Measurements from ENCODE around the gene MRC1.

The MRC1 gene

DNA sequence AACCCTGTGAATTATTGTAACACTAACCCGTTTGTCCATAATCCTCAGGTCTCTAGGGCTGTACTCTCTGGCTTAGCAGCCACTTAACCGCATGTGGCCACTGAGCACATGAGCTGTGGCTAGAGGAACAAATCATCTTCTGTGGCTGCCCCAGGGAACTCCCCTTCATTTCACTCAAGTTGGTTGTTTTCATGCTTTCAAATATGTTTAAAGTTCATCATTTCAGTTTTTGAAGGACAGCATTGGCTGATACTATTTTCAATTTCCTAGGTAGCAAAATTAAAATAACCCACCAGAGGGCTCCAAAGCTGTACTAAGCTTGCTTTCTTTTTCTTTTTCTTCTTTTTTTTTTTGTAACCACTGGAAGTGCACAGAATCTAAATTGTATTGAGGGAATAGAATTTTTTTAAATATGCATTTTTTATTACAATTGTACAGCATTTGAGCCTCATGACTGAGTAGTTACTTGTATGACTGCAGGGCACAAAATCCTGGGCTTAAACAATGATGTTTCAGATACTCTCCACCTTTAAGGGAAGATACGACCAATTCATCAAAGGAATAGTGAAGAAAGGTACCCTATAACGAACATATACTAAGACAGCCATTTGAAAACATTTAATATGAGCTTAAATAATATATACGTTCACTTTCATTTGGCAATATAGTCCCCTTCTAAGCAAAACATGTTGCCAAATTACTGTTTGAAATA lies 38.6 kb downstream of the MRC1 start:
- DNase-seq (ENCODE audit: low spot score): no peak

DNA sequence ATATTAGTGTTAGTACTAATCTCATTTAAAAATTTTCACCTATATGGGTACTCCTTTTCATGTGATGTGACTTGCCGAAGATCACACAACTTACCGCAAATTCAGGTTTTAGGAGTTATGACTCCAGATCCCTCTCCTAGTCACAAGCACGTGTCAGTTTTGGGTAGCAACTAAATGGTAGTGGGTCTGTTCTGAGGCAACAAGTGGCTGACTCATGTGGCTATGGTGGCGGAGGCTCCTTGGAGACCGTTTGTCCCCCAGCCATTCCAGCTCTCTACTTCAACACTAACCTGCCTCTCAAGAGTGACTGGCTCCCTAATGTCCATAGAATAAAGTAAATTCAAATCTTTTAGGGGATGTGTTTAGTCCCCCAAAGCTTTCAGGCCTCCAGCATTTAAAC lies 39.5 kb downstream of the MRC1 start:
- DNase-seq (ENCODE audit: low spot score): no peak

DNA sequence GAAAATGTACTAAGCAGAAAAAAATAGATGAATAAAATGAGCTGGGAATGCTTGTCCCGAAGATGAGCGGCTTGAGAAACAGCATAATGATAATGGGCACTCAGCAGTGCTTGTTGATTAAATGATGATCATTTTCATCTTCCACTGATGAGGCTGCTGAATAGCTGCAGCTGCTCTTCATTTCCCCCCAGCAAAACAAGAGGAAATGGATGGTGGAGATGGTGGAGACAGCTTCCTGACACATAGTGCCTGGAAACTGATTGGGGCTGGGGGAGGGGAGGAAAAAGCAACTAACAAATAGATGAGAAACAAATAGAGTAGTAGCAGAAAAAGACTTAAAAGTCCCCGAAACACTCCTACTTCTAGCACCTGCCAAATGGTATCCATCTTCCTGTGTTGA lies 41.4 kb downstream of the MRC1 start:
- no peak for DNase-seq (ENCODE audit: low spot score)

- no peak for DNase-seq (ENCODE audit: low spot score)
These were observed 42.5 kb downstream of the MRC1 start for GRCh38 chr10:17851611-17852010.

DNA sequence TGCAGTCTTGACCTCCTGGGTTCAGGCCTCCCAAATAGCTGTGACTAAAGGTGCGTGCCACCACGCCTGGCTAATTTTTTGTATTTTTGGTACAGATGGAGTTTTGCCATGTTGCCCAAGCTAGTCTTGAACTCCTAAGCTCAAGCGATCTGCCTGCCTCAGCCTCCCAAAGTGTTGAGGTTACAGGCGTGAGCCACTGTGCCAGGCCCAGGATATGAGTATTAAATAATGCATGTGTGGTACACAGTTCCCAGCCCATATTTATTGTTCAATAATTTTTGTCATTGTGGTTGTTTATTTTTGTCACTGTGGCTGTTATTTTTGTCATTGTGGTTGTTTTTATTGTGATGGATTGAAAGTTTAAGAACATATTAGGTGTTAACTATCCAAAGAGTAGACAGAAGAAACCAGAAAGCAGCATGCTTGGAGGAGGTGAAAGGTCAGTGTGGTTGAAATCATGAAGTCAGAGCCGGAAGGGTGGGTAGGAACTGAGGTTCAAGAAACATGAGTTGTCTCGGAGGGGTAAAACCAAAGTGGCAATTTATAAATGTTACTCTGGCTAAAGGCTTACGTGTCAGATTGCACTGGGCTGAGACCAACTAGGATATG lies 45.0 kb downstream of the MRC1 start:
- DNase-seq (ENCODE audit: low spot score): no peak

DNA sequence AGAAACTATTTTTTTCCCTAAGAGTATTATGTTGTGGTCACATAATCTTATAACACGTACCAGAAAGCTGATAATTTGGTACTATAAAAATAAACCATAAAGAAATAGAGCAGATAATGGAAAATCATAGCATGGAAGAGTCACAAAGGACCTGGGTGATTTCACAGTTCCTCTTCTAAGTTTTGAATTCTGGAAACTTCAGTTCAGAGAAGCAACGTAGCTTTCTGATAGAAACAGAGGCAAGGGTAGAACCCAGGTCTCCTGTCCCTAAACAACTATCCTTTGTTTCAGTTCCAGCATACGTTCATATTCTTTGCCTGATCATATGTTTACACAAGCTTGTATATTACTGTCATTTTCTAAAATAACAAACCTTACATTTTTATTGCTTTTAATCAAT lies 47.9 kb downstream of the MRC1 start:
- DNase-seq (ENCODE audit: low spot score): no peak

DNA sequence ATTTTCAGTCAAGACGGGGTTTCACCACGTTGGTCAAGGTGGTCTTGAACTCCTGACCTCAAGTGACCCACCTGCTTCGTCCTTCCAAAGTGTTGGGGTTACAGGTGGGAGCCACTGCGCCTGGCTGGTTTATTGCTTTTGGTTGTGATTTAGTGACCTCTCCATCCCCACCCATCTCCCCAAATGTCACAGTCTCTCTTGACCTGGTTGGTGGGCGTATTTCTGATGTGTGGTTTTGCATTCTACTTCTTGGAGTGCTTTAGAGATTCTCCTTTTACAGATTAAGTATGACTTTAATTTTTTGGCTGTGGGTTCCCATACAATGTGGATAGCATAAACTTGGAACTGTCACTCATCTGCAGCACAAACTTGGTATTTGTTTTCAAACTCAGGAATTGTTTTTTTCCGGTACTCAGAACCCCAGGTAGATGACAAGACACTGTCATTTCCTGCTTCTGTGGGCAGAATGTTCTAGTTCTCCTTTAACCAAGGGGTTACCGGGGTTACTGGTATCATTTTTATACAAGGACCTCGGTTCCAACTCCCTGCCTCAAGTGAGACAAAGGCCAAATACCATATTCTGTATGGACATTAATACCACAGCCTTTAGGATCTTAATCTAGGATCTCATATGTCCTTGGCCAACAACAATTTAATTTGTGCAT lies 50.5 kb downstream of the MRC1 start:
- DNase-seq (ENCODE audit: low spot score): no peak

- no peak for DNase-seq (ENCODE audit: low spot score)
These were observed 52.6 kb downstream of the MRC1 start for GRCh38 chr10:17861760-17862159.

DNA sequence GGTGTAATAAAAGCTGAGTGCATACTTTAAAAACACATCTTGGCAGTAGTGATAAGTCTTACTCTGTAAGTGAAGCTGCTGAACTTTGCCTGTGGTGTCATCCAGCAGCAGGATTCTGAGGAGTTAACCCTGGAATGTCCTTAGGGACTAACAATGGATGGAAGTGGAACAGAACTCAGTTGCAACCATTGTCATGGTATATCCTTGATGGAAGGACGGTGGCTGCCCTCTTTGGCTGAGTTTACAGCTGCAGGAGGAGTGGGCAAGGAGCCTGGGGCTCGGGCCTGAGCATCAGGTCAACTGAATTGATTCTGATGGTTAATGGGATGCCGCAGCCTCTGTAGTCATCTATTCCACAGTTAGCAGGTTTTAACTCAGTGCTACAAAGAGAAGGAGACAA lies 56.2 kb downstream of the MRC1 start:
- DNase-seq (ENCODE audit: low spot score): no peak

DNA sequence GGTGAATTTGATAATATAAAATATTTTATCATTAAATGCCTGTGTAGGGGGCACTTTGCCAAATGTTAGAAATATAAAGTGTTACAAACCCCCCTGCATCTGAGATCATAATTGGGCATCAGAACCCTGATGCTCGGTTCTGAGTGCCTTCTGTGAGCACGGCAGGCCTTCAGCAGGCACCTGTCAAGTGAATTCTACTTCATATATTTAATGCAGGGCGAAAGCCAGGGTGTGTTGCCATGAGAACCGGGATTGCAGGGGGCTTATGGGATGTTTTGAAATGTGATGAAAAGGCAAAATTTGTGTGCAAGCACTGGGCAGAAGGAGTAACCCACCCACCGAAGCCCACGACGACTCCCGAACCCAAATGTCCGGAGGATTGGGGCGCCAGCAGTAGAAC lies 57.2 kb downstream of the MRC1 start:
- DNase-seq (ENCODE audit: low spot score): no peak

- no peak for DNase-seq (ENCODE audit: low spot score)
These were observed 57.9 kb downstream of the MRC1 start for GRCh38 chr10:17867056-17867455.

DNA sequence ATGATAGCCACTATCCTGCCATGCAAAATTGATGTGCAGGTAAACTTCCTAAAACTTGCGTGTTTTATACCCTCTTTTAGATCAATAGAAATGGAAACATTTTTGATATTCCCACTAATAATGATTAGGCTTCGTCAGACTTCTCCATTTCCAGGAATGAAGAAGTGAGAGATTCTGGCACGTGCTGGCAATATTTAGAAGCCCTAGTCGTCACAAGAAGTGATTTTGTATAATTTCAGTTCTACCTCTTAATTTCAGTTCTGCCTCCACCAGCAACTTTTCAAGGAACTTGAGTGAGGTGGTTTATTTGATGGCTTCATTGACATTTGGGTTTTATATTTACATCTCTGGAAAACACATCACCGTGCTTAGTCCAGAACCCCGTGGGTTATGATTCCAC lies 61.9 kb downstream of the MRC1 start:
- no peak for DNase-seq (ENCODE audit: low spot score)

DNA sequence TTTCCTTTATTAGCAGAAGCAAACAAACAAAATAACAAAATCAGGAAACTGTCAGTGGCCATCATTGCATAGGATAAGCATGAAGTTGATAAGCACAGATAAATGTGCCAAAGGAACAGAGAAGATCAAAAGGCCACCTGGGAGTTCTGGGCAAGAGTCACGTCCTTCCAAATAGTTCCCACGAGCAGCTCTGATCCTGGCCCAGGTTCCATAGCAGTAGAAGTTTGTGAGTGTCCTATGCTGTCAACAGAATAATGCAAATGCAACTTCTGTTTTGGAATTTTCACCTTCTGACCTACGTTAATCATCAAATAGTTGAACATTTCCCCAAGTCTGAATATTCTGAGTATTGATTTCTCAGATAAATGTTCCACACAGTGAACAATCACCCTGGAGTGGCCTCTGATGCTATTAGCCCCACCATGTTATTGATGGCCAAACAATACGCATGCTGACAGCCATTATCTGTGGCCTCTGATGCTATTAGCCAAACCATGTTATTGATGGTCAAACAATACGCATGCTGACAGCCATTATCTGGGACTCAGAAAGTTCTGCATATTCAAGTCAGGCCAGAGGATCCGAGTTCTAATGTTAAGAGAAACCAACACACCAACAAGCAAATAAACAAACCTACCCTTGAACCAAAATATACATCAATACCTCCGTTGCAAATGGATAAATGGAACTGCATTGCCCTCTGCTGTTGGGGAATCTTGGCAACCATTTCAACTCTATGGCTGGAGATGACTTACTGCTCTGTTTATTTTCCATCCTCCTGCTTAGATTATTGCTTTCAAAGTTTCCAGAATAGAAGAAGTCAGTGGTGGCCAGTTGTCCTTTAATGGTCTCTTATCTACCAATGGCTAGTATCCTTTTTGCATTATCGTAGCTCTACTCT lies 63.3 kb downstream of the MRC1 start:
- DNase-seq (ENCODE audit: low spot score): no peak

DNA sequence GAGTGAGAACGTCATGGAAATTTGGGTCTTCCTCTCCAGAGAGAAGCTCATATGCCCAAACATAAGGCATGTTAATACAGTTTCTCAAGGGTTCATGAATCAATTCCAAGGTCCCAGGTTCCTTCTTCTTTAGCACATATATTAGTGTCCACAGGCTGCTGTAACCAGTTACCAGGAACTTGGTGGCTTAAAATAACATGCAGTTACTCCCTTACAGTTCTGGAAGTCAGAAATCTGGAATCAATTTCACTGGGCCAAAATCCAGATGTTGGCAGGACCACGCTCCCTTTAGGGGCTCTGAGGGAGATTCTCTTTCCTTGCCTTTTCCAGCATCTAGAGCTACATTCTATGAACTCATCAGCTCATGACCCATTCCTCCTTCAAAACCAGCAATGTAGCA lies 64.8 kb downstream of the MRC1 start:
- no peak for DNase-seq (ENCODE audit: low spot score)

GRCh38 chr10:17877121-17877520 lies 68.0 kb downstream of the MRC1 start:
- DNase-seq (ENCODE audit: low spot score): no peak

DNA sequence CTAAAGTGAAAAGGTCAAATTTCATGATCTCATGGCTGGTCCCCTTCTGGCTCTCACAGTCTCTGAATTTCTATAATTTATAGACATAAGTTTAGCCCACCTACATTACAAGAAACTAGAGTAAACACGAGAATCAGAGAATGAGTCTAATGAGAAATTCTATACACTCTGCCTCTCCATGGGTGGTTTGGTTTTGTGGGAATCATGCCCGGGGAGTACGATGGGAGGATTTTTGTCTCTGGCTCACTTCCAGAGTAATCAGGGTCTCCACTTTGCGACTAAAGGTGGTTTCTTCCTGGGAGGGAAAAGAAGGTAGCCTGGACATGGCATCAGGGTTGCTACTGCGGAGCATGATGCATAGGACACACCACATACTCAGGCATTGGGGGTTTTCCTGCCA lies 69.7 kb downstream of the MRC1 start:
- DNase-seq (ENCODE audit: low spot score): no peak

GRCh38 chr10:17880601-17881000 lies 71.5 kb downstream of the MRC1 start:
- DNase-seq (ENCODE audit: low spot score): no peak

DNA sequence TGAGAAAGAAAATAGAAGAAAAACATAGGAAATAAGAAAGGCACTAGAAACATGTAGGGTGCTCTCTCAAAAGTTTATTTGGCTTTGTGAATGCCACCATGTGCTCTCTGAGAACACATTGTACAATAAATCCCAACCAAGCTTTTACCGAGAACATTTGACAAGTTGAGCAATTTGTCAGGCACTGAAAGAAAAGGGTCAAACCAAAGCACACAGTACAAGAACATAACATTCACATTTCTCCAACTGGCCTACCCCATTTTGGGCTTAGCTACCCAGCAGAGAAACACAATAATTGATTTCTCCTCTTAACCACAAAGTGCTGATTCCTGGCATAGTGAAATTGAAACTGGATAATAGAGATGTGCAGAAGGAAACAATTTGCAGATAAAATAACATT lies 73.4 kb downstream of the MRC1 start:
- no peak for DNase-seq (ENCODE audit: low spot score)

GRCh38 chr10:17883621-17884020 lies 74.5 kb downstream of the MRC1 start:
- DNase-seq (ENCODE audit: low spot score): no peak

GRCh38 chr10:17888189-17888588 lies 79.0 kb downstream of the MRC1 start:
- no peak for DNase-seq (ENCODE audit: low spot score)

- DNase-seq (ENCODE audit: low spot score): no peak
These were observed 82.3 kb downstream of the MRC1 start for GRCh38 chr10:17891435-17891834.

GRCh38 chr10:17904564-17904963 lies 95.4 kb downstream of the MRC1 start:
- DNase-seq (ENCODE audit: low spot score): no peak

GRCh38 chr10:17905491-17905890 lies 96.3 kb downstream of the MRC1 start:
- DNase-seq (ENCODE audit: low spot score): no peak

Measured in activated CD4-positive, alpha-beta T cell treated with anti-CD3 and anti-CD28 coated beads, Interleukin-2, Interleukin-4, amounts not matched to agents 100 ng/mL and 50 ng/mL, durations not matched to agents 16 hours and 8 hours (primary cell).